Neural cell (in vitro differentiated cells): ENCODE measurements around the gene SEC22A. TPM values are rescaled to one million over a fixed set of nuclear protein-coding genes. Genes with fewer than 3 reads are reported as not detected.

Source experiments
- H2AFZ ChIP-seq: fragments of 200-600, 300-800 bp; sonication (generic), shearing (Covaris generic); 2 replicates; pipeline ENCODE4 v1.6.0; 2014; ENCODE audit warnings: low read depth, mild to moderate bottlenecking, antibody characterized with exemption, low read length, moderate library complexity
- H3F3A ChIP-seq: fragments of 200-600 bp; shearing (Covaris generic); 2 replicates; pipeline ENCODE4 v1.6.1; 2016; ENCODE audit warnings: mild to moderate bottlenecking, moderate library complexity, mixed read lengths, antibody characterized with exemption, low read length; ENCODE audit not compliant: insufficient read depth, poor library complexity, severe bottlenecking
- H3K27ac ChIP-seq: fragments of 200-600, 300-800 bp; sonication (generic), shearing (Covaris generic); 2 replicates; pipeline ENCODE4 v1.5.1; 2014; ENCODE audit warnings: mild to moderate bottlenecking, low read length, moderate library complexity
- H3K27me3 ChIP-seq: fragments of 300-800, 200-600 bp; sonication (generic), shearing (Covaris generic); 2 replicates; pipeline ENCODE4 v1.6.0; 2014; ENCODE audit warnings: mild to moderate bottlenecking, low read depth, low read length, moderate library complexity; ENCODE audit not compliant: insufficient read depth
- H3K36me3 ChIP-seq: fragments of 300-800, 200-600 bp; sonication (generic), shearing (Covaris generic); 2 replicates; pipeline ENCODE4 v1.5.1; 2014; ENCODE audit warnings: mild to moderate bottlenecking, antibody characterized with exemption, low read length, moderate library complexity; ENCODE audit not compliant: insufficient read depth
- H3K4me2 ChIP-seq: fragments of 300-800, 200-600 bp; sonication (generic), shearing (Covaris generic); 2 replicates; pipeline ENCODE4 v1.6.0; 2014; ENCODE audit warnings: mild to moderate bottlenecking, low read length
- H3K4me3 ChIP-seq: fragments of 300-800, 200-600 bp; sonication (generic), shearing (Covaris generic); 2 replicates; pipeline ENCODE4 v1.5.1; 2014; ENCODE audit warnings: mild to moderate bottlenecking, low read length, moderate library complexity
- H3K79me2 ChIP-seq: fragments of 200-600 bp; shearing (Covaris generic); replicated peaks from 2 replicates; pipeline ENCODE4 v1.6.0; 2014; ENCODE audit warnings: mild to moderate bottlenecking, low read length, moderate library complexity; ENCODE audit not compliant: insufficient read depth
- H3K9ac ChIP-seq: fragments of 300-800, 200-600 bp; sonication (generic), shearing (Covaris generic); 2 replicates; pipeline ENCODE4 v1.6.1; 2016; ENCODE audit warnings: mild to moderate bottlenecking, low read length, mixed read lengths
- H3K9me2 ChIP-seq: fragments of 200-600 bp; shearing (Covaris generic); 2 replicates; pipeline ENCODE4 v1.6.1; 2016; ENCODE audit warnings: mild to moderate bottlenecking, low read length, mixed read lengths; ENCODE audit not compliant: insufficient read depth
- H3K9me3 ChIP-seq: fragments of 200-600, 300-800 bp; sonication (generic), shearing (Covaris generic); 2 replicates; pipeline ENCODE4 v1.6.1; 2016; ENCODE audit warnings: mild to moderate bottlenecking, mixed run types, low read length, moderate library complexity, mixed read lengths
- H4K20me1 ChIP-seq: fragments of 200-600 bp; shearing (Covaris generic); 2 replicates; pipeline ENCODE4 v1.6.1; 2016; ENCODE audit warnings: mild to moderate bottlenecking, mixed run types; ENCODE audit not compliant: insufficient read depth
- CTCF ChIP-seq: fragments of 450-650 bp; IDR thresholded peaks from 2 replicates; pipeline ENCODE4 v1.5.1; 2014; ENCODE audit warnings: antibody characterized with exemption, mild to moderate bottlenecking, moderate library complexity; ENCODE audit not compliant: poor library complexity, severe bottlenecking
- EP300 ChIP-seq: fragments of 450-650 bp; conservative IDR thresholded peaks from 2 replicates; pipeline ENCODE4 v1.6.1; 2014; ENCODE audit warnings: antibody characterized with exemption, mild to moderate bottlenecking, moderate library complexity; ENCODE audit not compliant: poor library complexity, severe bottlenecking
- POLR2AphosphoS5 ChIP-seq: IDR thresholded peaks from 2 replicates; pipeline ENCODE4 v1.6.1; 2012
- RAD21 ChIP-seq: fragments of 450-650 bp; conservative IDR thresholded peaks from 2 replicates; pipeline ENCODE4 v1.6.1; 2014; ENCODE audit warnings: antibody characterized with exemption, mild to moderate bottlenecking, moderate library complexity
- REST ChIP-seq: IDR thresholded peaks from 2 replicates; pipeline ENCODE4 v1.6.1; 2012; ENCODE audit warnings: borderline replicate concordance
- SMC3 ChIP-seq: fragments of 450-650 bp; conservative IDR thresholded peaks from 2 replicates; pipeline ENCODE4 v1.6.1; 2014; ENCODE audit warnings: antibody characterized with exemption, mild to moderate bottlenecking, moderate library complexity; ENCODE audit not compliant: poor library complexity
- TAF1 ChIP-seq: IDR thresholded peaks from 2 replicates; pipeline ENCODE4 v1.6.1; 2012; ENCODE audit warnings: low read depth
- polyA plus RNA-seq: library from polyadenylated mRNA; depleted of rRNA; stranded (reverse); fragments of >200 nt; gene quantifications from 2 replicates; pipeline ENCODE4 v1.2.3, GENCODE V29; 2014

Gene SEC22A
- polyA plus RNA-seq, 1 donor from 2014 or later = 44.0 TPM

GRCh38 chr3:123287962-123288302 lies 86.2 kb downstream of the SEC22A start:
- Histone ChIP-seq H3F3A (no peaks in the 10 kb centered on the region), H3K36me3 (no peaks in the 10 kb centered on the region), H3K79me2 (no peaks in the 10 kb centered on the region), H2AFZ (no peak overlapping the region), H3K9ac (no peak overlapping the region), H3K27me3 (no peaks in the 10 kb centered on the region), H3K9me3 (no peaks in the 10 kb centered on the region), H3K27ac (no peak overlapping the region), H3K9me2 (no peaks in the 10 kb centered on the region), H3K4me3 (no peak overlapping the region), H3K4me2 (no peak overlapping the region), H4K20me1 (no peaks in the 10 kb centered on the region)
- TF ChIP-seq RAD21 (no peak), POLR2AphosphoS5 (no peak), TAF1 (no peak), SMC3 (no peak), EP300 (no peak)

GRCh38 chr3:123289391-123290106 lies 87.8 kb downstream of the SEC22A start:
- H3K27me3 ChIP-seq = no peaks in the 10 kb centered on the region
- H3K9me3 ChIP-seq = no peaks in the 10 kb centered on the region
- H3K36me3 ChIP-seq = no peaks in the 10 kb centered on the region

More at GRCh38 chr3:123289391-123290106, 87.8 kb downstream of the SEC22A start:
- Histone ChIP-seq H3K79me2 (no peaks in the 10 kb centered on the region), H3K9ac (no peak overlapping the region), H3K27ac (no peak overlapping the region), H3F3A (no peaks in the 10 kb centered on the region), H4K20me1 (no peaks in the 10 kb centered on the region), H2AFZ (no peak overlapping the region), H3K4me2 (no peak overlapping the region), H3K4me3 (no peak overlapping the region), H3K9me2 (no peaks in the 10 kb centered on the region)
- TF ChIP-seq TAF1 (no peak), POLR2AphosphoS5 (no peak), REST (no peak), SMC3 (no peak), CTCF (no peak)
